Upper lobe of left lung (tissue), 4 donors: ENCODE results near the gene IQSEC1.

Experiments
- EP300 ChIP-seq, 4 donors: sonication (generic); formaldehyde crosslinking; IDR thresholded peaks; one replicate each; pipeline ENCODE4 v1.5.1; 2017; ENCODE audit warnings: antibody characterized with exemption in 4 of 4, control low read depth in 2 of 4
- POLR2A ChIP-seq, 4 donors: fragments of 450-650 bp; IDR thresholded peaks; one replicate each; pipeline ENCODE4 v1.5.1; 2016 to 2017; ENCODE audit warnings: antibody characterized with exemption in 4 of 4, mild to moderate bottlenecking in 2 of 4
- POLR2AphosphoS5 ChIP-seq, 2 donors: sonication (generic); formaldehyde crosslinking; IDR thresholded peaks; one replicate each; pipeline ENCODE4 v1.5.1; 2017; ENCODE audit warnings: antibody characterized with exemption in 2 of 2
- TF ChIP-seq, protein P1 (sequence below), 6 experiments: fragments of 450-650 bp in 4 of 6; fragments of 200-600 bp in 2 of 6; sonication (generic) in 2 of 6; IDR thresholded peaks; one replicate each; pipeline ENCODE4 v1.5.1; 2016 to 2019; ENCODE audit warnings: antibody characterized with exemption in 6 of 6

DNA sequence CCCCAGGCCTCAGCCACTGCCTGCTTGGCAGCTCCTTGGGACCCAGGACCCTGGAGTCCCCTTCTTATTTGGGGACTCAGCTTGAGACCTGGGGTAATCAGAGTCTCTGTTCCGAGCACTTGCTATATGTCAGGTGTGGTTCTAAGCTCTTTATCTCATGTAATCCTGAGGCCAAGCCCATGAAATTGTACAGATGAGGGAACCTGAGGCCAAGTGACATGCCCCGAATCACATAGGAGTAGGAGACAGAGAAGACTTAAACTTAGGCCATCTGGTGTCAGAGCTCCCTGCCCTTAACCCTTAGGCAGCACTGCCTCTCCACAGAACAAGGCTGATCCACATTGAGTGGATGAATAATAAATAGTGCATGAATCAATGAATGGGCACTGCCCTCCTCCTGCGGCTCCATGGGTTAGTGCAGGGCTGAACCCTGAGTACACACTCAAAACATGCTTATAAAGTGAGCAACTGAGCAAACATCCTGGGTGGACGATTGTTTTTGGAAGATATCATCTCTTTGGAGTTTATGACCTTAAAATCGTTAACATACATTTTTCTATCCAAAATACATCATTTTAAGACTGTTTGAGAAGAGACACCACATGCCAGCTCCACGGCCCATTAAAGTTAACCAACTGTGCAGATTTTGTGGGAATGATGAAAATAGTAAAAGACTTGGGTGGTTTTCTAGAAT, 33.2 kb upstream of the IQSEC1 start:
- TF ChIP-seq POLR2A (IDR thresholded peaks at IDR 0.05), result no peak
- TF ChIP-seq POLR2AphosphoS5 (IDR thresholded peaks at IDR 0.05), result no peak
- TF ChIP-seq, protein P1, sequence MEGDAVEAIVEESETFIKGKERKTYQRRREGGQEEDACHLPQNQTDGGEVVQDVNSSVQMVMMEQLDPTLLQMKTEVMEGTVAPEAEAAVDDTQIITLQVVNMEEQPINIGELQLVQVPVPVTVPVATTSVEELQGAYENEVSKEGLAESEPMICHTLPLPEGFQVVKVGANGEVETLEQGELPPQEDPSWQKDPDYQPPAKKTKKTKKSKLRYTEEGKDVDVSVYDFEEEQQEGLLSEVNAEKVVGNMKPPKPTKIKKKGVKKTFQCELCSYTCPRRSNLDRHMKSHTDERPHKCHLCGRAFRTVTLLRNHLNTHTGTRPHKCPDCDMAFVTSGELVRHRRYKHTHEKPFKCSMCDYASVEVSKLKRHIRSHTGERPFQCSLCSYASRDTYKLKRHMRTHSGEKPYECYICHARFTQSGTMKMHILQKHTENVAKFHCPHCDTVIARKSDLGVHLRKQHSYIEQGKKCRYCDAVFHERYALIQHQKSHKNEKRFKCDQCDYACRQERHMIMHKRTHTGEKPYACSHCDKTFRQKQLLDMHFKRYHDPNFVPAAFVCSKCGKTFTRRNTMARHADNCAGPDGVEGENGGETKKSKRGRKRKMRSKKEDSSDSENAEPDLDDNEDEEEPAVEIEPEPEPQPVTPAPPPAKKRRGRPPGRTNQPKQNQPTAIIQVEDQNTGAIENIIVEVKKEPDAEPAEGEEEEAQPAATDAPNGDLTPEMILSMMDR (IDR thresholded peaks at IDR 0.05), result no peak
- no peak for TF ChIP-seq EP300 (IDR thresholded peaks at IDR 0.05)
